CMK (cell line): ENCODE results near the gene TACC3.

Experiments used
- DNase-seq: peaks from one replicate; pipeline ENCODE4 v3.0.0-alpha.2; 2010; ENCODE audit warnings: low read depth

Gene TACC3

GRCh38 chr4:1760521-1761071 lies 39.3 kb downstream of the TACC3 start:
- DNase-seq: no peak

- no peak for DNase-seq
Observed at GRCh38 chr4:1761130-1761689, 39.9 kb downstream of the TACC3 start.

- no peak for DNase-seq
Observed at GRCh38 chr4:1762264-1763010, 41.1 kb downstream of the TACC3 start.

- no peak for DNase-seq
Observed at GRCh38 chr4:1763070-1763549, 41.8 kb downstream of the TACC3 start.

GRCh38 chr4:1763550-1764080 lies 42.3 kb downstream of the TACC3 start:
- no peak for DNase-seq

GRCh38 chr4:1764670-1765069 lies 43.3 kb downstream of the TACC3 start:
- no peak for DNase-seq

GRCh38 chr4:1765409-1766072 lies 44.2 kb downstream of the TACC3 start:
- DNase-seq: no peak

- DNase-seq: no peak
Observed at GRCh38 chr4:1766106-1767060, 45.1 kb downstream of the TACC3 start.

GRCh38 chr4:1767061-1767769 lies 45.9 kb downstream of the TACC3 start:
- no peak for DNase-seq

- DNase-seq: no peak
Observed at GRCh38 chr4:1767770-1768366, 46.5 kb downstream of the TACC3 start.

GRCh38 chr4:1768367-1769034 lies 47.2 kb downstream of the TACC3 start:
- DNase-seq: no peak

GRCh38 chr4:1769692-1770091 lies 48.4 kb downstream of the TACC3 start:
- DNase-seq: no peak

GRCh38 chr4:1770245-1770644 lies 48.9 kb downstream of the TACC3 start:
- no peak for DNase-seq

GRCh38 chr4:1770791-1771231 lies 49.5 kb downstream of the TACC3 start:
- DNase-seq: no peak

- DNase-seq: no peak
Observed at GRCh38 chr4:1771555-1772305, 50.4 kb downstream of the TACC3 start.

GRCh38 chr4:1772853-1773538 lies 51.7 kb downstream of the TACC3 start:
- no peak for DNase-seq

- no peak for DNase-seq
Observed at GRCh38 chr4:1773754-1774153, 52.4 kb downstream of the TACC3 start.

- no peak for DNase-seq
Observed at GRCh38 chr4:1775731-1776500, 54.6 kb downstream of the TACC3 start.
